GM12865 (cell line): ENCODE data around the gene CT47B1.

ENCODE experiments used
- DNase-seq: peaks from one replicate; pipeline ENCODE4 v3.0.0; 2010; ENCODE audit warnings: low read depth
- H3K4me3 ChIP-seq: 2 replicates; pipeline ENCODE4 v1.5.1; 2011; ENCODE audit warnings: mild to moderate bottlenecking, low read depth, low read length, control low read depth
- CTCF ChIP-seq: IDR thresholded peaks from 2 replicates; pipeline ENCODE4 v1.5.1; 2011; ENCODE audit warnings: low read length, control low read depth, low read depth, inconsistent platforms; ENCODE audit not compliant: insufficient read depth; ENCODE audit errors: missing control alignments

Gene CT47B1

GRCh38 chrX:120823556-120823955 lies 52.1 kb downstream of the CT47B1 start:
- no peak for TF ChIP-seq CTCF
- DNase-seq = no peak
- H3K4me3 ChIP-seq = no peak overlapping the region
